Subcutaneous adipose tissue (tissue), 4 donors: ENCODE results near the gene SSBP4. TPM values are rescaled to one million over a fixed set of nuclear protein-coding genes. Genes with fewer than 3 reads are reported as not detected.

ENCODE experiments used
- CTCF ChIP-seq: fragments of 450-650 bp; IDR thresholded peaks from one replicate; pipeline ENCODE4 v1.5.1; 2016; ENCODE audit warnings: low read depth, mild to moderate bottlenecking, control low read depth, antibody characterized with exemption, moderate library complexity
- total RNA-seq, 4 donors: library from RNA; depleted of rRNA; stranded (reverse); fragments of >200 nt; gene quantifications; one replicate each; pipeline ENCODE4 v1.1.0, GENCODE V29; 2016

Gene SSBP4
- total RNA-seq, 4 donors from 2014 or later, result 19.8 to 32.0 (median 23.1) TPM

- TF ChIP-seq CTCF, result no peak
These were observed 14.7 kb downstream of the SSBP4 start for GRCh38 chr19:18433735-18434398.

- no peak for TF ChIP-seq CTCF
These were observed 15.4 kb downstream of the SSBP4 start for GRCh38 chr19:18434411-18435175.

- no peak for TF ChIP-seq CTCF
These were observed 16.1 kb downstream of the SSBP4 start for GRCh38 chr19:18435178-18435841.

GRCh38 chr19:18435842-18436670 is 16.9 kb downstream of the SSBP4 start:
- no peak for TF ChIP-seq CTCF

- TF ChIP-seq CTCF, result no peak
These were observed 17.7 kb downstream of the SSBP4 start for GRCh38 chr19:18436671-18437490.

- TF ChIP-seq CTCF, result no peak
These were observed 18.5 kb downstream of the SSBP4 start, which contains the start of gene ISYNA1 for GRCh38 chr19:18437491-18438330. Gene ISYNA1 (minus strand): TSS chr19:18438133. CDS start chr19:18437979, 154 bp downstream.
